ENCODE results near the gene PTPN9. TPM values are rescaled to one million over a fixed set of nuclear protein-coding genes. Genes with fewer than 3 reads are reported as not detected.

The PTPN9 gene
- total and polyA plus RNA-seq, 2 donors (not counting 1 experiment from before 2014, with no cell fraction given), result 11.8 to 15.5 TPM

- H3K27me3 ChIP-seq (replicated peaks in 1 of 4; ENCODE audit: control extremely low read depth in 1 of 4, control insufficient read depth in 3 of 4, insufficient read depth in 4 of 4, low read length in 3 of 4), result no peaks in the 10 kb centered on the region
- Mint-ChIP-seq H3K4me3 (no peak overlapping the region), H3K9me3 (ENCODE audit: insufficient read depth) (no peaks in the 10 kb centered on the region), H3K27me3 (no peaks in the 10 kb centered on the region), H3K4me1 (peaks cover 16% of the 10 kb centered on the region), H3K27ac (no peak overlapping the region)
- no peaks in the 10 kb centered on the region for H3K4me1 ChIP-seq (ENCODE audit: control insufficient read depth in 2 of 2, insufficient read depth in 2 of 2, low read length in 2 of 2)
- CTCF ChIA-PET, result no interaction called here
- no peak for DNase-seq
- H3K9me3 ChIP-seq (ENCODE audit: control extremely low read depth in 1 of 3, control insufficient read depth in 2 of 3, insufficient read depth in 1 of 3, low read length in 2 of 3), result no peaks in the 10 kb centered on the region
- H3K36me3 ChIP-seq (replicated peaks in 1 of 2; ENCODE audit: control extremely low read depth in 1 of 2, control insufficient read depth in 1 of 2, extremely low read depth in 1 of 2, insufficient read depth in 2 of 2, low read length in 1 of 2), result peaks cover 0 to 3% of the 10 kb centered on the region in 2 experiments
- POLR2A ChIA-PET, result interaction anchor here (0.6 kb wide), 1 partner anchor 416 kb away, joined by 5 read pairs; no protein-coding TSS in a partner anchor
- H3K79me2 ChIP-seq (ENCODE audit: control insufficient read depth, insufficient read depth, low read length), result peaks cover 73% of the 10 kb centered on the region
- TF ChIP-seq, protein P1, sequence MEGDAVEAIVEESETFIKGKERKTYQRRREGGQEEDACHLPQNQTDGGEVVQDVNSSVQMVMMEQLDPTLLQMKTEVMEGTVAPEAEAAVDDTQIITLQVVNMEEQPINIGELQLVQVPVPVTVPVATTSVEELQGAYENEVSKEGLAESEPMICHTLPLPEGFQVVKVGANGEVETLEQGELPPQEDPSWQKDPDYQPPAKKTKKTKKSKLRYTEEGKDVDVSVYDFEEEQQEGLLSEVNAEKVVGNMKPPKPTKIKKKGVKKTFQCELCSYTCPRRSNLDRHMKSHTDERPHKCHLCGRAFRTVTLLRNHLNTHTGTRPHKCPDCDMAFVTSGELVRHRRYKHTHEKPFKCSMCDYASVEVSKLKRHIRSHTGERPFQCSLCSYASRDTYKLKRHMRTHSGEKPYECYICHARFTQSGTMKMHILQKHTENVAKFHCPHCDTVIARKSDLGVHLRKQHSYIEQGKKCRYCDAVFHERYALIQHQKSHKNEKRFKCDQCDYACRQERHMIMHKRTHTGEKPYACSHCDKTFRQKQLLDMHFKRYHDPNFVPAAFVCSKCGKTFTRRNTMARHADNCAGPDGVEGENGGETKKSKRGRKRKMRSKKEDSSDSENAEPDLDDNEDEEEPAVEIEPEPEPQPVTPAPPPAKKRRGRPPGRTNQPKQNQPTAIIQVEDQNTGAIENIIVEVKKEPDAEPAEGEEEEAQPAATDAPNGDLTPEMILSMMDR (IDR thresholded peaks at IDR 0.05), result no peak
- TF ChIP-seq EZH2 (IDR thresholded peaks at IDR 0.05; ENCODE audit: borderline replicate concordance, insufficient read depth, low read depth, low read length, poor library complexity, severe bottlenecking), result no peak
- H2AFZ ChIP-seq (ENCODE audit: insufficient read depth, low read depth, low read length, poor library complexity, severe bottlenecking), result no peak overlapping the region
- H4K20me1 ChIP-seq (ENCODE audit: control insufficient read depth, insufficient read depth, low read length, poor library complexity, severe bottlenecking), result peaks cover 14% of the 10 kb centered on the region
- no peak overlapping the region for H3K4me2 ChIP-seq (replicated peaks; ENCODE audit: low read depth, low read length, poor library complexity, severe bottlenecking)
- H3K27ac ChIP-seq (ENCODE audit: low read length in 2 of 2), result no peak overlapping the region
- H3K9ac ChIP-seq (ENCODE audit: low read length), result no peak overlapping the region
- WGBS (ENCODE audit: insufficient coverage), result 81% methylated on average over 2 of the region's 8 CpGs
- intact Hi-C loops (cut with micrococcal nuclease), result no loop called here
- H3K4me3 ChIP-seq (ENCODE audit: control extremely low read depth in 1 of 5, extremely low read depth in 1 of 5, insufficient read depth in 1 of 5, low read depth in 2 of 5, low read length in 4 of 5), result no peak overlapping the region
- no peak for ATAC-seq (ENCODE audit: low read depth)
These were observed 8.8 kb downstream of the PTPN9 start for GRCh38 chr15:75570126-75570845.

Data from B cell (primary cell).